GM04503 (cell line): ENCODE data around the gene IGFBP5.

Experiments used
- DNase-seq: peaks from one replicate; pipeline ENCODE4 v3.0.0-alpha.2; 2012; ENCODE audit warnings: low read depth

The IGFBP5 gene, protein sequence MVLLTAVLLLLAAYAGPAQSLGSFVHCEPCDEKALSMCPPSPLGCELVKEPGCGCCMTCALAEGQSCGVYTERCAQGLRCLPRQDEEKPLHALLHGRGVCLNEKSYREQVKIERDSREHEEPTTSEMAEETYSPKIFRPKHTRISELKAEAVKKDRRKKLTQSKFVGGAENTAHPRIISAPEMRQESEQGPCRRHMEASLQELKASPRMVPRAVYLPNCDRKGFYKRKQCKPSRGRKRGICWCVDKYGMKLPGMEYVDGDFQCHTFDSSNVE

DNA sequence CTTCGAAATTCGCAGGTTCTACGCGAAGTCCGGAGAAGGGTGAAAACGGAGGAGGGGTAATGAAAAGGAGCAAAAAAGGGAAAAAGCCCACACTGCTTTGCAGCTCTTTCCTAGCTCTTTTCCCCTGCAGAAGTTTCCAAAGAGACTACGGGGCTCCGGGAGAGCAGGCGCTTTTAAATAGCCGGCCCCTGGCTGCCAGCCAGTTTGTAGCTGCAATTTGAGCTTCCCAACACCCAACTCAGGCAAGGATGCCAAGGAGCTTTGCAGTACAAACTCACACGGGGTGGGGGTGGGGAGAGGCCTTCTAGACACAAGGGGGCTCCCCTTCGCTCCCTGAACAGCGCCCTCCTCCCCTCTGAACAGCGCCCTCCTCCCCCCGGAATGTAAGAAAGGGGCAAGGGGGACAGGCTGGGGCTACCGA lies at the start of gene IGFBP5:
TSS of gene IGFBP5 (minus strand) at position 149 of the 421 bp plus-strand sequence. CDS start 774 bp downstream, outside the sequence.
- DNase-seq, result no peak

DNA sequence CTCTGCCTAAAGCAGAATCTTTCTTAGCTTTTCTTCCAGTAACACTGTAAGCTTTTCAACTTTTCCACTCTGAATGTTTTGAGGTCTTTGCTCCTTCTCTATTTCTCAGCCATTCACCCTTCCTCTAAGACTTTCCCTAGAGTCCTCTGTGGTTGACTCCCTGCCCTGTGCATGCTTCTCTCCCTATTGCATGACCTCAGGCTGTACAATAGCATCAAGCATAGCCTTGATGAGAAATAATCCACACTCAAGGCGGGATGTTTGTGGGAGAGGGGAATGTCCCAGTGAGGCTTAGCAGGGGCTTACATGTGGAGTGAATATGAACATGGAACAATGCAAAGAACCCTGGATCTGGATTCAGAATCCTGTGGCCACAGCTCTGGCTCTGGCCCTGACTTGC lies 48.4 kb upstream of the IGFBP5 start:
- no peak for DNase-seq

DNA sequence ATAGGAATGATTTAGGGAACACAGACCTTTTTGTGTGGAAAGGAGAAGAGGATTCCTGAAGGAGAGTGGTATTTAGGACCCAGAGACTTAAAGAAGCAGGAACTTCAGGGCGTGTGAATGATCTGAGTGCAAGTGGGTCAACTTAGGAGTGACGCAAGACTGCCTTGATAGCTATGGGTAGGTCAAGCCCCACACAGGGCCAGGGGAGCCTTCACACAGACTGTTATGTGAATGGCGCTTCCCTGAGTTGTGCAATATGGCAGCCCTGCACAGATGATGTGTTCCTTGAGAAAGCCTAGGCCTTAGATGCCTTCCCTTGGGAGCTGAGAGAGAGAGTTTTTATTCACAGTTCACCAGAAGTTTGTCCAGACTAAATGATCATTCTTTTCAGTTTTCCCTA lies 47.1 kb upstream of the IGFBP5 start:
- no peak for DNase-seq

DNA sequence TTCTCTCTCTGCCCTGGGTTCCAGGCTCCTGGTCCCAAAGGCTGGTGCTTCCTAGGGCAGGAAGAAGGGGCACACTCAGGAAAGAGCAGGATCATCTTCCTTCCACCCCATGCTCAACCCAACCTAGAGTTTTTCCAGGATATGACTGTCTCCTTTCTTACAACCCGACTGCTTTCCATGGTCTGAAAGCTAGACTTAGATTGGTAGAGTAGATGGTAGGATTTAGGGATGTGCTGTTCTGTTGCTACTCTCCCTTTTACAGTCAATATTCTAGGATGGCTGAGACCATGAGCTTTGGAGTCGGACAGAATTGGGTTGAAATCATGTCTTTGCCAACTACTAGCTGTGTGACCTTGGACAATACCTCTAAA lies 45.9 kb upstream of the IGFBP5 start:
- no peak for DNase-seq

DNA sequence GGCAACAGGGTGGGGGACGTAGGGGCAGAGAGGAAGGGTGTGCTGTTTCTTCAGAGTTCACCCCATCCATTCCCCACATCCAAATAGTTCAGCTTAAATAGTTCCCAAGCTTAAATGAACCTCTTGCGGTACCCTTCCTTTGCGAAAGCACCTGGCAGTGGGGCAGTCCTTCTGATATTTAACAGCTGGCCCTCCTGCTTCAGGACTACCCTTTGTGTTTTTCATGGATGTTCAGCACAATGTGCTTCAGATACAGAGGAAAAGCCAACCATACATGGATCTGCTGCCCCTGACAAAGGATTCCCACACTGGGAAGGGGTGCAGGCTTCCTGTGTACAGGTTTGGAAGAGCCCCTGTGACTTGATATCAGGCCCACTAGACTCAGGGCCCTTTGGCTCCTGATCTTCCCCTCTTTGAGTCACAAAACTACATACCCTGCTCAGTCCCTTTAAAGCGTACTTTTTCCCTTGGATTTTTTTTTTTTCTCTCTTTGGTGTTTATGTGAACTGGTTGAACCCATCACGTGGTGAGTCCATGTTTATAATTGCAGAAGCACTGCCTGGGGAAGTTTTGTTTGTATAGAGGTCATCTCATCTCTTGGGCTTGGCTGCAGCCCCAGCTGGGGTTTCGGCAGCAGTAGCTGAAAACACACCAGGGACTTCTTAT lies 45.3 kb upstream of the IGFBP5 start:
- DNase-seq, result no peak

DNA sequence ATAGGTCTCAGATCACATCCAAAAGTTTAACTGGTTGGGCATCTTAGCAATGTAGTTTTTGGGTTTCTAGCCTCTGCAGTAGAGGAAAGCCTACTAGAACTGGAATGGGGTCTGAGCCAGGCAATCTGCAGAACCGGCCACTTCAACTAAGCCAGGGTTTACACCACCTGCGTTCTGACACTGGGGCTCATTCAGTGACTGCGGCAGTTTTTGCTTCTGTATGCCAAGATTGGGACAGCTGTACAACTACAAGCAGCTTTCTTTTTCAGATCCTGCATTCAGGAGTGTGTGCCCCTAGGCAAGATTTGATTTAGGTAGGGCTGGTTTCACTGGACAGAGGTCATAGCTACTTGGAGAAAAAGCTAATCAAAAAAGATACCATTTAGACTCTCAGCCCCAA lies 43.7 kb upstream of the IGFBP5 start:
- DNase-seq, result no peak

DNA sequence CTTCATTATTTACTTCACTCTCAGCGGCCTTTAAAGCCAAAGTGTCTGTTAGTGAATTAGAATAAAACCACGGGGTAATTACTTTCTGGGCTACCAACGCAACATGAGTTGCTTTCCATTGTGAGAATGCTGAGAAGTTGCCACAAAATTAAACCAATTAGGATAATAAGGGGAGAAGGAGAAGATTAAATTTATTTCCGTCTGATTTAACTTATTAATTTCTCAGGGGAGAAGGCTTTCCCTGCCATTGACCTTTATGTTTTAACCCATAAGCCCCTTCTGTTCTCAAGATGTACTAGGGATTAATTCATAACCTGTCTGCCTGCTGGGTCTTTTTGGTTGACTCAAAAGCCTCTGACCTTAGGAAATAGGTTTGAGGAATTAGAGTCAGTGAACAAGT lies 42.3 kb upstream of the IGFBP5 start:
- no peak for DNase-seq

DNA sequence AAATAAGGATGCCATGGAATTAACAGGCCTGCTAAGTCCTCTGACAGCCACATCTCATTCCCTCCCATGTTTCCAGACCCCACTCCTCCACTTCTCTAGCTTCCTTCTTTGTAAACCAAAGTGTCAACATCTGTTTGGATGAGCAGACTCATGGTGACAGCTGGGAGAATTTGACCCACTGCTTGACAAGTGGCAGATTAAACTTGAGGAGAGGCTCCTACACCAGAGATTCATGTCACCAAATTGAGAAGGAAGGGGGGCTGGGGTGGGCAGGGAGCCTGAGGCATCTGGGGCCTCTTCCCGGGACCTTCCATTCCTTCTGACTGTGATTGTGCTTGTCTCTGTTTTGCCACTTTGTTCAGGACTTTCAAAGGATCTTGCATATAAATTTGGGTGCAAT lies 41.0 kb upstream of the IGFBP5 start:
- no peak for DNase-seq

DNA sequence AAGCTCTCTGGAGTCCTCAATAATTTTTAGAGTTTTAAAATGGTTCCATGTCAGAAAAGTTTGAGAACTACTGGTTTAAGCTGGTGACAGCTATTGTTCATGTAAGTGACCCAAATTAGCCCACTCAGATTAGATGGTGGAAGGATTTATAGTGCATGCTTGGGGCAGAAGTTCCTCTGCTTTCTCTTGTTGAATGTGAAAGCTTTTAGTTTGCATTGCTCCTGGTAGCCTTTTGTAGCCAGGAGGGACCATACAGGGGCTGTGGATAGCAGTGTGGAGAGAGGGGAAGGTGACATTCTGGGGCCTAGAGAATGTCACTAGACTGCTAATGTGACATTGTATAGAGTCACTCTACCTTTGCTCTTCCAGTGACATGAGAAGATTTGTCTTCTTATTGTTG lies 40.3 kb upstream of the IGFBP5 start:
- no peak for DNase-seq

DNA sequence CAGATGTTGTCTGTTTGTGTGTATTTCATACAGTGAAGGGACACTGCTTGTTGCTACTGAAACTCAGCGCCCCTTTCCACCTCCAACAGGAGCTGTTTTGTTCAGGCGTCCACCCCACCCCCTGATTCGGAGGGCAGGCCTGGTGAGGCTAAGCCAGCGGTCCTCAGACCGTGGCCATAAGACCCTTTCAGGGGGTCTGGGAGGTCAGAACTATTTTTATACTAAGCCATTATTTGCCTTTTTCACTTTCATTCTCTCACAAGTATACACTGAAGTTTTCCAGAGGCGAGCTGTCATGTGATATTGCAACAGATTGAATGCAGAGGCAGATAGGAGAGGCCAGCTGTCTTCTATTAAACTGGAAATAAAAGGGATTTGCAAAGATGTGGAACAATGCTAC lies 39.7 kb upstream of the IGFBP5 start:
- DNase-seq, result no peak

DNA sequence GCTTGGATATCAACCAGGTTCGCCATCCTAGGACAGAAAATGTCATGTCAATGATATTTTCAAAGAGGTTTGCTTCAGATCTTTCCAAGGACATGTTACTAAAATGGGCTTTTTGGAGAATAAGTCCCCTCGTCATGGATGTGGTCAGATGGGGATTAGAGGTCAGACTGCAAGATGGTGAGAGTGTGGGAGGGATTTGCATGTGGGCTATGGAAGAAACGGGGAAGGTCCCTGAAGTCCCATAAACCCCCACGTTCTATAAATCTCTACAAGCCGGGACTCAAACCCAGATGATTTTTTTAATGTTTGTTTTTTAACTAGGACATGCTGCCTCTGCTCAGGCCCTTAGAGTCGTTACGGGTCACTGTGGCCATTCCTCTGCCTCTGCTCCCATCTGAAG lies 37.7 kb upstream of the IGFBP5 start:
- DNase-seq, result no peak

DNA sequence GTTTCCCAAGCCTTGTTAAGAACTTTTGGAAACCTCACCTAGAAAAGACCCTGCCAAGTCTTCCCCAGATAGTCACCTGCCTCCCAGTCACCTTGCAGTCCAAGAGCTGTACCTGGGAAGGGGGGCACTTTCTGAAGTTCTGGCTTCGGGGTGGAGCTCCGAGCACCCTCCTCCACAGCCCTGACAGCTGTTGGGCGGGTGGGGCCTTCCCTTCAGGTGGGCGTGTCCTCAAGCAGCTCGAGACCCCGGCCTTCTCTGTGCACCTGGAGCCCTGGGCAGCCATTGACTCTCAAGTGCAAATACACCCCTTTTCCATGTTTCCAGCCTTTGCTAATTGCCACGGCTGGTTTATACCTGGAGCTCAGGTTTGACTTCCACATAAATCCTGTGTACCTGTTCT lies 37.0 kb upstream of the IGFBP5 start:
- DNase-seq, result no peak

DNA sequence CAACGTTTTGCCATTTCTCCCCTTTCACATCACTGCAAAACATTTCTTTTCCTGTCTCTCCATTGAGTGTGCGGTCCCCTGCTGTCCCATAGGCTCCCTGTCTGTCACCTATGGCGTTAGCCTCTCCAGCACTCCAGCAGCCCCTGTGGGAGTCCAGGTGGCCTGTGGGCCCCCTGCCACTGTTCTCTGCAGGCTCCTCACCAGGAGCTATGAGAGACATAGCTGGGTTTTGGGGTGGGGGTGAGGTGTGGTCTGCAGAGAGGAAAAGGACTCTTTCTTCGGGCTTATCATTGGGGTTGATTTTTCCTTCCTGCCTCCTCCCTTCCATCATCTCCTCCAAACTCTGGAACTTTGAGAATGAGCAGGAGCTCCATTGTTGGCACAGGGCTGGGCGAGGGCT lies 36.1 kb upstream of the IGFBP5 start:
- no peak for DNase-seq

DNA sequence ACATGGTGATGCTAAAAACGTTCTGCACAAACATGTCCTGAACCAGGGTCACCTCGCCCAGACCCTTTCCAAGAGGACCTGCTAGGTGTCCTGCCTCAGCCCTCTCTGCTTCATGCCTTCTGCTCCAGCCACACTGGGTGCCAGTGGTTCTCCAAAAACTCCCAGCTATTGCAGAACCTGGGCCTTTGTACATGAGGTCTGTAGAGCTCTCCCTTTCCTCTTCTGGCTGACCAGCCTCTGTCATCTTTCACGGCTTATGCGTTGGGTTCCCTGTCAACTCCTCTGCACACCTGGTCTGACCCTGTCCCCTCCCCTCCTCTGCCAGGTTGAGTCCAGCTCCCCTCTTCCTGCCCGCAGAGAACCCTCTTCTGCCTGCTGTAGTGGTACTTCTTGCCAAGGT lies 35.5 kb upstream of the IGFBP5 start:
- no peak for DNase-seq

DNA sequence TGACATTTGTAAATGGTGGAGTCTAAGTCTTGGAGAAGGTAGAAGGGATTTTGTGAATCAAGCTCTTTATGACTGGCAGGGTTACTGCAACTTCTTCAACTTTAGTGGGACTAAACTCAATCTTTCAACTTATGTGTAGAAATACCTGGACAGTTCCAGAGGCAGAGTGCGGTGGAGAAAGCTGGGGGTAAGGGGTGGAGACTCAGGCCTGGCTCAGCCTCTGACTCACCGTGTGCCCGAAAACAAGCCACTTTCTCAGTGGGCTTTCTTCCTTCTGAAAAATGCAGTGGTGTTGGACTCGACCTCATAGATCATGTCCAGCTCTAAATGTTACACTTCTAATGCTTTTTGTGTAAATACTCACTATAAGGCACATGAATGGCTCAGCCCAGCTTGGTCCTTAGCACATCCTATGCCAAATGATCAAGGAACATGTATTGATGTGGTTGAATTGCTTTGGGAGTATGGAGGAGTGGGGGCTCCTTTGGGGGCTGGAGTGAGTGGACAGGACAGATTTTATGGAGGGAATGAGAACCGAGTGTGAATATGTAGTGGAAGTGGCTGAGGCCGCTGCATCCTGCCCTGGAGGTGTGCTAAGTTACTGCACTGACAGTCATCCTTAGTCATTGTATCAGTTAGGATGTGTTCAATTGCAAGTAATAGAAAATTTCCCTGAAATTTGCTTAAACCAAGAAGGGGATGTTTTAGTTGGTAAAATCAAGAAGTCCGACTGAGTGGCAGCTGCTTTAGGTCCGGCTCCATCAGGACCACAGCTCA lies 32.2 kb upstream of the IGFBP5 start:
- no peak for DNase-seq

DNA sequence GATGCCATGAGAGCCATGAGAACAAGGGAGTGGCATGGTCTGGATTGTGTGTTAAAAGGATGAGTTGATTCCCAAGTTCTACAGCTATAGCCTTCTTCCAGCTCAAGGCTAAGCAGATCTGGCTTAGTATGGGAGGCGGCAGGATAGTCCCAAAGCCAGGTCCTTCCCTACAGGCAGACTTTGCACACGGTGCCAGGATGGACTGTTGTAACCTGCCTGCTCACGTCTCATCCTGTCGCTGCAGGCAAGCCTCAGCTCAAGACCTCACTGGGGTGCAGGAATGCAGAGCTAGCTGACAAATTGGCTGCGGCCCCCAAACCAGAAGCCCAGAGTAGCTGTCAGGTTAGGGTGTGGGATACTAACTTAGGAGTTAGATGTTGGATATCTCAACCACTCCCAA lies 28.8 kb upstream of the IGFBP5 start:
- no peak for DNase-seq

DNA sequence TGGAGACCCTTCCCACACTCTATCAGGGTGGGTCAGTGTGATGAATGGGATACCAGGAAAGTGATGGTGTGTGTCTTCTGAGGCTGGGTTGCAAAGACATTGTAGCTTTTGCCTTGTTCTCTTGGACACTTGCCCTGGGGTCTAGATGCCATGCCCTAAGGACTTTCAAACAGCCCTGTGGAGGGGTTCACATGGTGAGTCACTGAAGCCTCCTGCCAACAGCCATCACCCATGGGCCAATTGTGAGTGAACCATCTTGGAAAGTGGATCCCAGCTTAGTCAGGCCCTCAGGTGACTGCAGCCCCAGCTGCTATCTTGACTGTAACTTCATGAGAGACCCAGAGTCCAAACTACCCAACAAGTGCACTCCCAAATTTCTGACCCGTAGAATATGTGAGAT lies 25.8 kb upstream of the IGFBP5 start:
- DNase-seq, result no peak

DNA sequence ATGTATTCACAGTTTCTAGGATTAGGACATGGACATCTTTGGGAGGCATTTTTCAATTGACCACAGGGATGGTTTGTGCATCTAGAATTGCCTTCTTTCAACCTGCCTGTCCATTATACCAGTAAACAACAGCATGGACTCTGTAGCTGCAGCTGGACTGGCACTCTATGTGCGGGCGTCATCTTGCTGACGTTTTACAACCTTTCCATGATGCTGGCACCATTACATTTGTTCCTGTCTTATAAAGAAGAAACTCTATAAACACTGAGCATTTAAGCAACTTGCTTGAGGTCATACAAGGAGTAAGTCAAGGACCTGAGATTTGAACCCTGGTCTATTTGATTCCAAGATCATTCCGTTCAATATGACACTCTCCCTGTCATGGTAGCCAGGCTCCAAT lies 25.4 kb upstream of the IGFBP5 start:
- no peak for DNase-seq

DNA sequence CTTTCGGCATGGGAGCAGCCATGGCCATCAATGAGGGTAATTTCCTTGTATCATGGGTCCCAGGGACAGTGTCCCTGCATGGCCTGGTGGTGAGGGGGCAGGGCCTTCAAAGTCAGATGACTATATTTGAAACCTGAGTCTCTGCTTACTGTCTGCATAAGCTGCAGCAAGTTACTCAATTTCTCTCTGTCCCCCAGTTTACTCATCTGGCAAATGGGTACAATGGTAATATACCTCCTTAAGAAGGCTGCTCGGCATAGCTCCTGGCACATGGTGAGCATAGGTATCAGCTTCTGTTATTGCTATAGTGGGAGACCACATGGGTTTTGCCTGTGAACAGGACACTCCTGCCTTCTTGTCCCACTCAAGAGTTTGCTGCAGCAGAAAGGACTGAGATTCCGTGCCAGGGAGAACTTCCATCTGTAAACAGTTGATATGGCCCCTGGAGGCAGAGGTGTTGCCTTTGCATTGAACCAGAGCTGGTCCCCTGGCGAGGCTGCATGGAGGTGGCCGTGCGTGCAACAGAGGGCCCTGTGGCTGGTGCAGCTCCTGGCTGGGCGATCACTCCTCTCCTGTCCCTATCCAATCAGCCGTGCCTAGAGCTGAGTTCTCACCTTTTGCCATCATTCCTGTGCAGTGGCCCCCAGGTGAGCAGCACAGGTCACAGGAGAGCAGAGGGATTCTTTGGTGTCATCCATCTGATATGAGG lies 22.7 kb upstream of the IGFBP5 start:
- no peak for DNase-seq

DNA sequence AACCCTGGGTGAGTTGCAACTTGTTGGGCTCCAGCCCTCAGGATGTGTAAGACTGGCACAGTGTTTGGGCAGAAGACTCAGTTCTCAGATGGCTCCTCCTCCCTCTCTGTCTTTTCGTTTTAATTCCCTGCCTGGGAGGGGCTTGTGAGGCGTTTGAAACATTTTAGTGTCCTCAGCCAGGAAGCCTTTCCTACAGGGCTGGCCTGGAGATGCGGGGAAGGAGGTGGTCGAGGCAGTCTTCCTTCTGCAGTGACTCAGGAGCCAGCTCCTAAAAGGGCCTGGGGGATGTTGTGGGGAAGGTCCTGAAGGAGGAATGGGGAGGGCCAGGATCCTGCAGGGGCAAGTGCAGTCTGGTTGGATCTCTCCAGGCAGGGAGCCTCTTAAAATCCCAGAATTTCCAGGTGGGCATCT lies 22.1 kb upstream of the IGFBP5 start:
- DNase-seq, result no peak

DNA sequence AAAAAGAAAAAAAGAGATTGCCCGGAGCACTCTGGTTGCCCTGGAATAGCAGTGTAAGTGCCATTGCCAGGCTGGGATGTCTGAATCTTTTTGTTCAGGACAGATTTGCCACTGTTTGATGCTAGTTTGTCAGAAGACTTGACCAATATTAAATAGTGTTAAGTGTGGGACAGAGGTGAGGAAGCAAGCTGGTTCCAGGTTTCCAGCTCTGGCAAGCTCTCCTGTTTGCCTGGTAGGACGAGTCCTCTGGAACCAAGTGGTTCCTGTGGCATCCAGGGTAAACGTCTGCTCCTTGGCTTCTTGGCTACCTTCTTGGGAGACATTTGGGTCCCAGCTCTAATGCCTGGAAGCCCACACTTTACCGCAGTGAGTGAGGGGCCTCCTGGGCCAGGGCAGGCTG lies 20.8 kb upstream of the IGFBP5 start:
- DNase-seq, result no peak

DNA sequence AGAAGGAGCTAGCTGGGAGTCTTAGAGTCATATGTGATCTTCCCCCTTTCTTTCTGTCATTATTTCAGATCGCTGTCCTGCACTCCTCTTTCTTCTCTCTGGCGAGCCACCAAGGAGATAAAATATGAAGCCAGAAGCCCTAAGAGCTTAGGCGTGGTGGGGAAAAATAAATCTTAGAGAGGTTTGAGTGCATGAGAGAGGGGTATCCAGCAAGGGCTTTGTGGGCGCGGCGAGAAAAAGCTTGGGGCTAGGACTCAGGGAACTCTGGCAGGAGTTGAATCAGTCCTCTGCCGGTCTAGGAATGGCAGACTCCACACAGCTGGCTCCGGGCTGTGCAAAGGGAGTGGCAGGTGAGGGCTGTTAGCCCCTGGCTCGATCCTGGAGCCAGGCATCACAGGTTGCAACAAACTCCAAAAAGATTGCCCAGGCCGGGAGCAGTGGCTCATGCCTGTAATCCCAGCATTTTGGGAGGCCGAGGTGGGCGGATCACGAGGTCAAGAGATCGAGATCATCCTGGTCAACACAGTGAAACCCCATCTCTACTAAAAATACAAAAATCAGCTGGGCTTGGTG lies 20.1 kb upstream of the IGFBP5 start:
- DNase-seq, result no peak
